T-cell (primary cell): ENCODE data around the gene CSK. TPM values are rescaled to one million over a fixed set of nuclear protein-coding genes. Genes with fewer than 3 reads are reported as not detected.

Source experiments
- ATAC-seq, 4 experiments: fragments of 200-7000 bp in 3 of 4; fragments of 150-1000 bp in 1 of 4; cut with Tn5 transposase; replicated peaks in 1 of 4; 1 replicate in 3 of 4; 2 replicates in 1 of 4; pipeline ENCODE4 v1.10.0; 2021; ENCODE audit warnings: moderate library complexity in 3 of 4, mild to moderate bottlenecking in 2 of 4, moderate number of reproducible peaks in 1 of 4
- CTCF ChIA-PET, 2 donors: fragments of 300-600 bp; sonication (Branson Sonifier 250); formaldehyde crosslinking; loops; one replicate each; lab custom pipeline; 2022; ENCODE audit warnings: antibody characterized with exemption in 2 of 2; lab: Charles Lee
- POLR2A ChIA-PET, 2 donors: fragments of 300-600 bp; sonication (Branson Sonifier 250); formaldehyde crosslinking; loops; one replicate each; lab custom pipeline; 2022; ENCODE audit warnings: antibody characterized with exemption in 2 of 2; lab: Charles Lee
- DNase-seq, 35 experiments: peaks; one replicate each; pipeline versions ENCODE4 v3.0.0 to v3.0.0-alpha.2; 2013 to 2023
- H3K27ac ChIP-seq: one replicate; pipeline ENCODE4 v1.5.1; 2013; ENCODE audit warnings: low read length
- H3K27me3 ChIP-seq, 2 experiments: replicated peaks in 1 of 2; 1 replicate in 1 of 2; 2 replicates in 1 of 2; pipeline versions ENCODE4 v1.6.1 to v1.7.0; 2013; ENCODE audit warnings: low read length in 1 of 2, mixed read lengths in 1 of 2; ENCODE audit not compliant: control insufficient read depth in 2 of 2, insufficient read depth in 2 of 2; ENCODE audit errors: extremely low read depth in 1 of 2
- H3K36me3 ChIP-seq, 2 donors: 1 replicate in 1 of 2; 2 replicates in 1 of 2; pipeline versions ENCODE4 v1.6.1 to v1.7.0; 2013; ENCODE audit warnings: low read length in 1 of 2; ENCODE audit not compliant: control insufficient read depth in 2 of 2, insufficient read depth in 1 of 2; ENCODE audit errors: extremely low read depth in 1 of 2
- H3K4me1 ChIP-seq, 2 experiments: 1 replicate in 1 of 2; 2 replicates in 1 of 2; pipeline versions ENCODE4 v1.6.1 to v1.7.0; 2013; ENCODE audit warnings: low read length in 2 of 2, mixed read lengths in 1 of 2; ENCODE audit not compliant: insufficient read depth in 2 of 2, control insufficient read depth in 1 of 2; ENCODE audit errors: extremely low read depth in 1 of 2
- H3K4me3 ChIP-seq, 2 donors: 1 replicate in 1 of 2; 2 replicates in 1 of 2; pipeline versions ENCODE4 v1.5.1 to v1.7.0; 2013; ENCODE audit warnings: mild to moderate bottlenecking in 2 of 2, low read length in 1 of 2, moderate library complexity in 1 of 2; ENCODE audit not compliant: control insufficient read depth in 1 of 2; ENCODE audit errors: extremely low read depth in 1 of 2
- H3K9me3 ChIP-seq: 2 replicates; pipeline ENCODE4 v1.7.0; 2013
- H3K27ac Mint-ChIP-seq, 2 donors: one replicate each; pipeline ENCODE4 v1.8.0; 2020 to 2021; ENCODE audit warnings: mild to moderate bottlenecking in 2 of 2, mixed read lengths in 2 of 2
- H3K27me3 Mint-ChIP-seq, 2 donors: one replicate each; pipeline ENCODE4 v1.8.0; 2021 to 2022; ENCODE audit warnings: mixed read lengths in 2 of 2
- H3K36me3 Mint-ChIP-seq: one replicate; pipeline ENCODE4 v1.8.0; 2021; ENCODE audit warnings: mixed read lengths
- H3K4me1 Mint-ChIP-seq, 3 donors: one replicate each; pipeline ENCODE4 v1.8.0; 2020 to 2022; ENCODE audit warnings: mixed read lengths in 3 of 3, mild to moderate bottlenecking in 1 of 3
- H3K4me3 Mint-ChIP-seq, 3 donors: one replicate each; pipeline ENCODE4 v1.8.0; 2020 to 2022; ENCODE audit warnings: mild to moderate bottlenecking in 3 of 3, mixed read lengths in 3 of 3, moderate library complexity in 3 of 3
- H3K9me3 Mint-ChIP-seq, 3 donors: one replicate each; pipeline ENCODE4 v1.8.0; 2020 to 2022; ENCODE audit warnings: mixed read lengths in 3 of 3
- WGBS: methylation state at CpG from one replicate; pipeline ENCODE4 v1.1.5; 2013; ENCODE audit warnings: missing lambda C conversion rate; ENCODE audit not compliant: insufficient coverage; 5-methylcytosine and 5-hydroxymethylcytosine counted together
- total RNA-seq, 35 experiments: library from RNA in 6 of 35; stranded (reverse) in 6 of 35; fragments of 120-200 nt in 1 of 35; gene quantifications; one replicate each; pipeline versions ENCODE4 v1.2.1 to v1.2.4 and lab custom pipeline; 2013 to 2026

The CSK gene
- total RNA-seq, 5 donors from 2014 or later (not counting 1 experiment from before 2014, with no cell fraction given), result 198 to 296 (median 271) TPM

GRCh38 chr15:74746389-74746788 lies 35.5 kb upstream of the CSK start:
- H3K4me3 ChIP-seq, result no peak overlapping the region
- Mint-ChIP-seq H3K27ac (no peak overlapping the region), H3K4me3 (no peak overlapping the region), H3K4me1 (no peaks in the 10 kb centered on the region), H3K9me3 (no peaks in the 10 kb centered on the region), H3K27me3 (peaks cover 5 to 7% of the 10 kb centered on the region in 2 donors), H3K36me3 (no peaks in the 10 kb centered on the region)
- 100% methylated on average over 1 of the region's 4 CpGs for WGBS
- no peaks in the 10 kb centered on the region for H3K9me3 ChIP-seq
- POLR2A ChIA-PET, result no interaction called here
- CTCF ChIA-PET, result no interaction called here
- DNase-seq, result no peak
- no peak overlapping the region for H3K27ac ChIP-seq
- H3K4me1 ChIP-seq, result no peaks in the 10 kb centered on the region
- peaks cover 0 to 11% of the 10 kb centered on the region in 2 experiments for H3K27me3 ChIP-seq
- no peak for ATAC-seq
- H3K36me3 ChIP-seq, result no peaks in the 10 kb centered on the region

DNA sequence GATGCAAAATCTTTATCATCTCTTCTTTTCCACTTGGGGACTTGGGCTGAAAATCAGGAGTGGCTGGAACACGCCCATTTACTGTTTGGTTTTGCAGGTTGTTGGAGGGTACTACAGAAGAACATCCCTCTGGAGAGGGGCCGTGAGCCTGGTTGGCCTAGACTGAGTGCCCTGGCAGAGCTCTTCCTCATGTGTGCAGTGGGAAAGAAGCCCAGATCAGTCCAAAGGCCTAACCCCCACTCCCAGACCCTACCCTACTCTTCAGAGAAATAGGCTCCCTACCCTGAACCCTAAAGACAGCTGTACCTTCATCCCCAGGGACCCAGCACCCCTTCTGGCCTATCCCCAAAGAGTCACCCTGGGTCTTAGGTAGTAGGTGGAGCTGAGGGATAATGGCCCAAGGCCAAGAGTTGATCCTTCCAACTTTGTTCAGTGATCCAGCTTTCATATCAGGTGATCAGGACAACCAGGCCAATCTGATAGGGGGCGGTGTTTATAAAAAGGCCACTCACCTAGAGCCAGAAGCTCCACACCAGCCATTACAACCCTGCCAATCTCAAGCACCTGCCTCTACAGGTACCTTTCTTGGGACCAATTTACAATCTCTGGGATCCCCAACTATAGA lies 33.4 kb upstream of the CSK start, which contains the start of gene CYP1A2:
Gene CYP1A2, plus strand, starts transcription at position 524 of the 625 bp plus-strand sequence. CDS start 894 bp downstream, outside the sequence.
- Mint-ChIP-seq H3K4me1 (no peaks in the 10 kb centered on the region), H3K27ac (no peak within 1 kb of the TSS), H3K4me3 (no peak within 1 kb of the TSS), H3K36me3 (no peaks in the 10 kb centered on the region), H3K27me3 (no peaks in the 10 kb centered on the region), H3K9me3 (no peaks in the 10 kb centered on the region)
- H3K36me3 ChIP-seq, result no peaks in the 10 kb centered on the region
- H3K9me3 ChIP-seq, result no peaks in the 10 kb centered on the region
- H3K4me1 ChIP-seq, result no peaks in the 10 kb centered on the region
- ChIA-PET POLR2A (interaction anchor here in 1 of 2 donors (0.5 kb wide), 1 partner anchor 351 kb away, joined by 4 read pairs; no protein-coding TSS in a partner anchor), CTCF (no interaction called here)
- DNase-seq (no peak), ATAC-seq (no peak)
- WGBS, result 100% methylated on average over 1 of the region's 3 CpGs
- H3K27me3 ChIP-seq, result peaks cover 0 to 9% of the 10 kb centered on the region in 2 experiments
- no peak within 1 kb of the TSS for H3K27ac ChIP-seq
- no peak within 1 kb of the TSS for H3K4me3 ChIP-seq

- H3K9me3 Mint-ChIP-seq, result no peaks in the 10 kb centered on the region
- POLR2A ChIA-PET, result no interaction called here
- H3K36me3 Mint-ChIP-seq, result no peaks in the 10 kb centered on the region
- H3K4me3 Mint-ChIP-seq, result no peak overlapping the region
- Histone ChIP-seq H3K4me3 (no peak overlapping the region), H3K4me1 (no peaks in the 10 kb centered on the region), H3K36me3 (no peaks in the 10 kb centered on the region), H3K27ac (no peak overlapping the region), H3K27me3 (peaks cover 0 to 10% of the 10 kb centered on the region in 2 experiments), H3K9me3 (no peaks in the 10 kb centered on the region)
- H3K4me1 Mint-ChIP-seq, result no peaks in the 10 kb centered on the region
- H3K27ac Mint-ChIP-seq, result no peak overlapping the region
- no peak for ATAC-seq
- CTCF ChIA-PET, result no interaction called here
- no peak for DNase-seq
- H3K27me3 Mint-ChIP-seq, result no peaks in the 10 kb centered on the region
- WGBS, result 86% methylated on average over 15 of the region's 20 CpGs
These were observed 32.0 kb upstream of the CSK start for GRCh38 chr15:74749832-74750231.

- DNase-seq (no peak), ATAC-seq (no peak)
- Mint-ChIP-seq H3K27ac (no peak overlapping the region), H3K4me1 (no peaks in the 10 kb centered on the region), H3K36me3 (no peaks in the 10 kb centered on the region), H3K9me3 (no peaks in the 10 kb centered on the region), H3K4me3 (no peak overlapping the region), H3K27me3 (no peaks in the 10 kb centered on the region)
- no peaks in the 10 kb centered on the region for H3K4me1 ChIP-seq
- H3K9me3 ChIP-seq, result no peaks in the 10 kb centered on the region
- H3K36me3 ChIP-seq, result no peaks in the 10 kb centered on the region
- no peak overlapping the region for H3K27ac ChIP-seq
- no peak overlapping the region for H3K4me3 ChIP-seq
- WGBS, result 0% methylated on average over 1 of the region's 2 CpGs
- POLR2A ChIA-PET, result no interaction called here
- peaks cover 0 to 11% of the 10 kb centered on the region in 2 experiments for H3K27me3 ChIP-seq
- CTCF ChIA-PET, result no interaction called here
These were observed 31.1 kb upstream of the CSK start for GRCh38 chr15:74750751-74751150.

GRCh38 chr15:74752011-74752410 lies 29.9 kb upstream of the CSK start:
- no peaks in the 10 kb centered on the region for H3K36me3 Mint-ChIP-seq
- no peak for ATAC-seq
- CTCF ChIA-PET, result no interaction called here
- H3K27ac Mint-ChIP-seq, result no peak overlapping the region
- Histone ChIP-seq H3K27ac (no peak overlapping the region), H3K4me1 (no peaks in the 10 kb centered on the region), H3K4me3 (no peak overlapping the region), H3K9me3 (no peaks in the 10 kb centered on the region), H3K36me3 (no peaks in the 10 kb centered on the region), H3K27me3 (peaks cover 0 to 15% of the 10 kb centered on the region in 2 experiments)
- 90% methylated on average over 8 of the region's 8 CpGs for WGBS
- DNase-seq, result no peak
- POLR2A ChIA-PET, result no interaction called here
- H3K27me3 Mint-ChIP-seq, result no peaks in the 10 kb centered on the region
- H3K4me3 Mint-ChIP-seq, result no peak overlapping the region
- no peaks in the 10 kb centered on the region for H3K4me1 Mint-ChIP-seq
- H3K9me3 Mint-ChIP-seq, result no peaks in the 10 kb centered on the region

GRCh38 chr15:74752531-74752930 lies 29.3 kb upstream of the CSK start:
- no peak overlapping the region for H3K4me3 ChIP-seq
- no peak overlapping the region for H3K27ac ChIP-seq
- DNase-seq (no peak), ATAC-seq (no peak)
- H3K27me3 Mint-ChIP-seq, result no peaks in the 10 kb centered on the region
- CTCF ChIA-PET, result no interaction called here
- H3K4me1 ChIP-seq, result no peaks in the 10 kb centered on the region
- POLR2A ChIA-PET, result no interaction called here
- no peak overlapping the region for H3K4me3 Mint-ChIP-seq
- H3K27ac Mint-ChIP-seq, result no peak overlapping the region
- no peaks in the 10 kb centered on the region for H3K9me3 ChIP-seq
- no peaks in the 10 kb centered on the region for H3K36me3 ChIP-seq
- WGBS, result 90% methylated on average over 1 of the region's 5 CpGs
- H3K27me3 ChIP-seq, result peaks cover 0 to 15% of the 10 kb centered on the region in 2 experiments
- H3K9me3 Mint-ChIP-seq, result no peaks in the 10 kb centered on the region
- H3K4me1 Mint-ChIP-seq, result no peaks in the 10 kb centered on the region
- no peaks in the 10 kb centered on the region for H3K36me3 Mint-ChIP-seq
